ENCODE data around the gene SSBP2.

GRCh38 chr5:81698813-81699212, 52.1 kb downstream of the SSBP2 start:
- TF ChIP-seq, protein P1, sequence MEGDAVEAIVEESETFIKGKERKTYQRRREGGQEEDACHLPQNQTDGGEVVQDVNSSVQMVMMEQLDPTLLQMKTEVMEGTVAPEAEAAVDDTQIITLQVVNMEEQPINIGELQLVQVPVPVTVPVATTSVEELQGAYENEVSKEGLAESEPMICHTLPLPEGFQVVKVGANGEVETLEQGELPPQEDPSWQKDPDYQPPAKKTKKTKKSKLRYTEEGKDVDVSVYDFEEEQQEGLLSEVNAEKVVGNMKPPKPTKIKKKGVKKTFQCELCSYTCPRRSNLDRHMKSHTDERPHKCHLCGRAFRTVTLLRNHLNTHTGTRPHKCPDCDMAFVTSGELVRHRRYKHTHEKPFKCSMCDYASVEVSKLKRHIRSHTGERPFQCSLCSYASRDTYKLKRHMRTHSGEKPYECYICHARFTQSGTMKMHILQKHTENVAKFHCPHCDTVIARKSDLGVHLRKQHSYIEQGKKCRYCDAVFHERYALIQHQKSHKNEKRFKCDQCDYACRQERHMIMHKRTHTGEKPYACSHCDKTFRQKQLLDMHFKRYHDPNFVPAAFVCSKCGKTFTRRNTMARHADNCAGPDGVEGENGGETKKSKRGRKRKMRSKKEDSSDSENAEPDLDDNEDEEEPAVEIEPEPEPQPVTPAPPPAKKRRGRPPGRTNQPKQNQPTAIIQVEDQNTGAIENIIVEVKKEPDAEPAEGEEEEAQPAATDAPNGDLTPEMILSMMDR (IDR thresholded peaks at IDR 0.05; ENCODE audit: low read depth, low read length), result no peak
- no peak for TF ChIP-seq POLR2A (IDR thresholded peaks at IDR 0.05; ENCODE audit: extremely low read depth, insufficient read length)
